GM12874 (cell line): Measurements from ENCODE around the gene DYNC1LI2.
A peak's percentile ranks its signal among the peaks of the same experiment; 100 is the strongest.

Experiments used
- TF ChIP-seq, protein P1 (sequence below): IDR thresholded peaks from 2 replicates; pipeline ENCODE4 v1.5.1; 2011; ENCODE audit warnings: low read depth, mild to moderate bottlenecking, control low read depth, low read length, moderate library complexity; ENCODE audit not compliant: insufficient read depth

The DYNC1LI2 gene

DNA sequence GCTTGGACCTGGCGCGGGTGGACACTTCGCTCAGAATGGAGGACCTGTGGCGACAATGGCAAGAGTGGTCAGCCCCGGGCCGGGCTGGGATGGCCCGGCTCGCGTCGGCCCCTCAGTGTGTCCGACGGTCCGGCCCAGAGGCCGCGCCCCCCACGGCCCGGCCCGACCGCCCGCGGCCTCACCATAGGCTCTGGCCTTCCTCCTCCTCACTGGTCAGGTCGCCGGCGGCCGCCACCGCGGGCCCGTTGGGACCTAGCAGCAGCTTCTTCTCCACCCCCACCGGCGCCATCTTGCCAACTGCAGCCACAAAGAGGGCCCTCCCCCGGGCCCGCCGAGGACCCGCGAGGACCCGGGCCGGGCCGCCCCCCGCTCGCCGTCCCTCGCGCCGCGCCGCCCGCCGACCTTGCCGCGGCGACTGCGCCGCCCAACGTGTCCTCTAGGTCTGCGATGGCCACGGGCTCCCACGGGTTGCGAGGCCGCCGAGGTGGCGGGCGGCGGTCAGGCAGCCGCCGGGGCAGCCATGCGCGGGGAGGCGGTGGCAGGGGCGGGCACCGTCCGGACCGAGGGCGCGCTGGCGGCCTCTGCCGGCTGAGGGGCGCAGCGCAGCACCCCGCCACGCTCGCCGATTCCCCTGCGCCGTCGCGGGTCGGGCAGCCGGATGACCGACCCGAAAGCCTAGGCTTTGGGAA lies at the start of gene DYNC1LI2:
DYNC1LI2 (minus strand) TSS at position 307 of the 689 bp plus-strand sequence; CDS start at position 289, 18 bp downstream.
- TF ChIP-seq, protein P1, sequence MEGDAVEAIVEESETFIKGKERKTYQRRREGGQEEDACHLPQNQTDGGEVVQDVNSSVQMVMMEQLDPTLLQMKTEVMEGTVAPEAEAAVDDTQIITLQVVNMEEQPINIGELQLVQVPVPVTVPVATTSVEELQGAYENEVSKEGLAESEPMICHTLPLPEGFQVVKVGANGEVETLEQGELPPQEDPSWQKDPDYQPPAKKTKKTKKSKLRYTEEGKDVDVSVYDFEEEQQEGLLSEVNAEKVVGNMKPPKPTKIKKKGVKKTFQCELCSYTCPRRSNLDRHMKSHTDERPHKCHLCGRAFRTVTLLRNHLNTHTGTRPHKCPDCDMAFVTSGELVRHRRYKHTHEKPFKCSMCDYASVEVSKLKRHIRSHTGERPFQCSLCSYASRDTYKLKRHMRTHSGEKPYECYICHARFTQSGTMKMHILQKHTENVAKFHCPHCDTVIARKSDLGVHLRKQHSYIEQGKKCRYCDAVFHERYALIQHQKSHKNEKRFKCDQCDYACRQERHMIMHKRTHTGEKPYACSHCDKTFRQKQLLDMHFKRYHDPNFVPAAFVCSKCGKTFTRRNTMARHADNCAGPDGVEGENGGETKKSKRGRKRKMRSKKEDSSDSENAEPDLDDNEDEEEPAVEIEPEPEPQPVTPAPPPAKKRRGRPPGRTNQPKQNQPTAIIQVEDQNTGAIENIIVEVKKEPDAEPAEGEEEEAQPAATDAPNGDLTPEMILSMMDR, result peak; percentile 88

DNA sequence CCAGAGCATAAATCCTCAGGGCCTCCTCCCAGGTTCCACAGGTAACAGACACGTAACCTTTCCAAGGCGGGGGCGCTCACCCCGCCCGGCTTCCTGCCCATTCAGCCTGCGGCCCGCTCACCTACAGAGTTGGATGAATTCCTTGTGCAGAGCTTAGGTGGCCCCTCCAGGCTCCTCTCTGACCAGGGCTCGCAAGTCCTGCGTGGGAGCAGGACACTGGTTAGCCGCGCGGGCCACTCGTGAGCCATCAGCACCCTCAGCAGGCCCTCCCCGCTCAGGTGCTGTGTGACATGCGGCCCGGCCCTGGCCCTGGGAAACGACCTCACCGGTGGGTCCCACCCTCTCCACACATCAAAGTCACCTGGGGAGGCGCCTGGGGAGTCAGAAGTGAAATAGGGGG lies 49.4 kb upstream of the DYNC1LI2 start:
- TF ChIP-seq, protein P1, result no peak

DNA sequence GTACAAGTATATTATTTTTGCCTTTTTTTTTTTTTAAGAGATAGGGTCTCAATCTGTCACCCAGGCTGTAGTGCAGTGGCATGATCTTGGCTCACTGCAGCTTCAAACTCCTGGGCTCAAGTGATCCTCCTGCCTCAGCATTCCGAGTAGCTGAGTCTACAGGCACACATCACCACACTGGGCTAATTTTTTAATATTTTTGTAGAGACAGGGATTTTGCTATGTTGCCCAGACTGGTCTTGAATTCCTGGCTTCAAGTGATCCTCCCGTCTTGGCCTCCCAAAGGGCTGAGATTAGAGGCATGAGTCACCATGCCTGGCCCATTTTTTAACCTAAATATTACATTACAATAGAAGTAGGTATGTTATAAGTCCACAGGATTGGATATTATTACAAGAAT lies 46.8 kb upstream of the DYNC1LI2 start:
- TF ChIP-seq, protein P1, result no peak

DNA sequence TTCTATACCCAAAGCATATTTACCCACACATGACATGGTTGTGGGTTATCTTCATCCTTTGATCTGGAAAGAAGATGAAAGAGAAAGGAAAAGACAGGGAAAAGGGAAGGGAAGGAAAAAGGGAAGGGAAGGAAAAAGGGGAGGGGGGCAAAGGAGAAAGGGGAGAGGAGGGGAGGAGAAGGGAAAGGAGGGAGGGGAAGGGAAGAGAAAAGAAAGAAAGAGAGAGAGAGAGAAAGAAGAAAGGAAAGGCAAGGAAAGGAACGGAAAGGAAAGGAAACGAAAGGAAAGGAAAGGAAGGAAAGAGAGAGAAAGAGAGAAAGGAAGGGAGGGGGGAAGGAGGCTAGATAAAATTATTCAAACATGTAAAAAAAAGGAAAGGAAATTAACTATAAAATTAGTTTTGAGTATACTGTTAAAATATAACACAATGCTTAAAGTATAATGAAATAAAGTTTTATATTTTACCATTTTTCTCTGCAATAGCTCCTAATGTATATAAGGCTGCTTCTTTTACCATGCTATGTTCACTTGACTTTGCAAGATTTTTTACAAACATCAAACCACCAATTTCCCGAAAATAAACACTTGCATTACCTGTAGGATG lies 38.8 kb upstream of the DYNC1LI2 start:
- TF ChIP-seq, protein P1, result no peak

DNA sequence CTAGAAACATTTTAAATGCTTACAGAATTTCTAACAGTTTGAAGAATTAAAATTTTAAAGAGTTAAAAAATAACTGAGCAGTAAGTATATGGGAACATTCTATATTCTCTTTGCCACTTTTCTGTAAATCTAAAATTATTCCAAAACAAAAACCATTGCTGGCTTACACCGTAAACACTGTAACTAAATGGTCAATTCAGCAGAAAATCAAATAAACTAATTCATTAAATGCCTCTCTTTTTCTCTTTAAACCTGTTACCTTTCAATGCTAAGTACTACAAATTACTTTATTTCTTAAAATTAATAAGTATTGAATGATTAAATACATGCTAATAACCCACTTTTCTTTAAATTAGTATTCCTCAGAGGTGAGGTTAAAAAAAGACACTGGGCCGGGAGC lies 36.0 kb upstream of the DYNC1LI2 start:
- TF ChIP-seq, protein P1, result no peak

DNA sequence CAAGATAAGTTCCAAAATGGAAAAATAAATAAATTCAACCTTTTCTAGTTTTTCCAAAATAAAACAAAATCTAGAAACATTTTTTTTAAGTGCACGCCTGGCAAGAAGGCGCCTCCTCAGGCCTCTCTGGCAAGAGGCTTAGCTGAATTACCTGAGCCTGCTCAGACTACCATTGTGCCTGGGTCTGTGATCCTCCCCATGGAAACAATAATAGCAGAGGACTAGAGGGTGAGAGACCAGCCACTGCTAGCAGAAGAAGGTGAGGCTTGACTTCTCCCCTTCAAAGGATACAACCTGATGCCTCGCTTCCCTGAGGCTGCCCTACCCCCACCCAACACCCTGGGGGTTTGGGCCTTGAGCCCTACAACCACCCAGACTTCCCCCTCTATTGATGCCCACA lies 35.1 kb upstream of the DYNC1LI2 start:
- TF ChIP-seq, protein P1, result no peak

DNA sequence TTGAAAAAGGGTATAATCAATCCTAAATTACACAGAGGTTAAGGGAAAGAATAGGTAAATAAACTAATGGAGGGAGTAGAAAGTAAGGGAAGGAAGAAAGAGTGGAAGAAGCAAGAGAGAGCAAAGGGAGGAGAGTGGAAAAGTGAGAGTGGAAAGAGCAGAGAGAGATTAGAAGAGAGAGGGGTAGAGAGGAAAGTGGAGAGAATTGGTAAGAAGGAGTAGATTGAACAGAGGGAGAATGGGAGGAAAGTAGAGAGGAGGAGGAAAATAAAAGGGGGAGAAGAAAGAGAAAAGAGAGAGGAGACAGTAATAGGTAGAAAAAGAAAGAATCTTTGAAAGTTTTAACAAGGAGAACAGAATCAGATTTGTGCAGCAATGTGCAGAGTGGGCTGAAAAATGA lies 25.0 kb upstream of the DYNC1LI2 start:
- TF ChIP-seq, protein P1, result no peak
